ENCODE measurements around the gene STRIP1. TPM values are rescaled to one million over a fixed set of nuclear protein-coding genes. Genes with fewer than 3 reads are reported as not detected.

Gene STRIP1, protein sequence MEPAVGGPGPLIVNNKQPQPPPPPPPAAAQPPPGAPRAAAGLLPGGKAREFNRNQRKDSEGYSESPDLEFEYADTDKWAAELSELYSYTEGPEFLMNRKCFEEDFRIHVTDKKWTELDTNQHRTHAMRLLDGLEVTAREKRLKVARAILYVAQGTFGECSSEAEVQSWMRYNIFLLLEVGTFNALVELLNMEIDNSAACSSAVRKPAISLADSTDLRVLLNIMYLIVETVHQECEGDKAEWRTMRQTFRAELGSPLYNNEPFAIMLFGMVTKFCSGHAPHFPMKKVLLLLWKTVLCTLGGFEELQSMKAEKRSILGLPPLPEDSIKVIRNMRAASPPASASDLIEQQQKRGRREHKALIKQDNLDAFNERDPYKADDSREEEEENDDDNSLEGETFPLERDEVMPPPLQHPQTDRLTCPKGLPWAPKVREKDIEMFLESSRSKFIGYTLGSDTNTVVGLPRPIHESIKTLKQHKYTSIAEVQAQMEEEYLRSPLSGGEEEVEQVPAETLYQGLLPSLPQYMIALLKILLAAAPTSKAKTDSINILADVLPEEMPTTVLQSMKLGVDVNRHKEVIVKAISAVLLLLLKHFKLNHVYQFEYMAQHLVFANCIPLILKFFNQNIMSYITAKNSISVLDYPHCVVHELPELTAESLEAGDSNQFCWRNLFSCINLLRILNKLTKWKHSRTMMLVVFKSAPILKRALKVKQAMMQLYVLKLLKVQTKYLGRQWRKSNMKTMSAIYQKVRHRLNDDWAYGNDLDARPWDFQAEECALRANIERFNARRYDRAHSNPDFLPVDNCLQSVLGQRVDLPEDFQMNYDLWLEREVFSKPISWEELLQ
- 18.1 TPM for total RNA-seq
- long read RNA-seq, transcript STRIP1-201 (21 exons, 3,265 nt), result major isoform, 34 of 52 reads
- long read RNA-seq, partial matches to known transcripts, result 4 of 52 reads
- long read RNA-seq, other reads (novel, unspliced or antisense), result 14 of 52 reads

DNA sequence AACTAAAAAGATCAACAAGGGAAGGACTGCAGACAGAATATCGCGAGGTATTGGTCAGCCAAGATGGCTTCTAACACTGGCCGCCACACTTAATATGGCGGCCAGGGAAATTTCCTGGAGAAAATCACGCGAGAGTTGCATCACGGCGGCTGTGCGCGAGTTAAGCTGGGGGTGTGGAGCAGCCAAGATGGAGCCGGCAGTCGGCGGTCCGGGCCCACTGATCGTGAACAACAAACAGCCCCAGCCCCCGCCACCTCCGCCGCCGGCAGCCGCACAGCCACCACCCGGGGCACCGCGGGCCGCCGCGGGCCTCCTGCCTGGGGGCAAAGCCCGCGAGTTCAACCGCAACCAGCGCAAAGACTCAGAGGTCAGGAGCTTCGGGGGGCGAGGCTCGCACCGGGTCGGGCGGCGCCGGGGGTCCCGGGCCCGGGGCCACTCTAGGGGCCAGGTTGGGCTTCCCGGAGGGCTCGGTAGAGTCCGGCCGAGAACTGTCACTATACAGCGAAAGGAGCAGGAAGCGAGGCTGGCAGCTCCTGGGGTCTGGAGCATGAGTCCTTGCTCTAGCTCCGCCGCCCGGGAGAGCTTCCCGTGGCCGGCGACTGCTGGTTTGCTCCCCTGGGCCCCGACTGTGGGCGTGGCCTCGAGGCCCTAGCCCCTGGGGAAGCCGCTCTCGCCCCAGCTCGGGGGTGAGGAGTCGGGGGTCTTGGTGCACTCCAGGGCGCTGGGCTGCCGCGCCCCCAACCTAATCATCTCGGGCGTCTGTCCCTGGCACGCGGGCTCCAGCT is at the start of gene STRIP1:
Gene STRIP1, plus strand, starts transcription at position 174 of the 785 bp plus-strand sequence. Its CDS starts 14 bp downstream, at position 188.
- TF ChIP-seq, protein P1, sequence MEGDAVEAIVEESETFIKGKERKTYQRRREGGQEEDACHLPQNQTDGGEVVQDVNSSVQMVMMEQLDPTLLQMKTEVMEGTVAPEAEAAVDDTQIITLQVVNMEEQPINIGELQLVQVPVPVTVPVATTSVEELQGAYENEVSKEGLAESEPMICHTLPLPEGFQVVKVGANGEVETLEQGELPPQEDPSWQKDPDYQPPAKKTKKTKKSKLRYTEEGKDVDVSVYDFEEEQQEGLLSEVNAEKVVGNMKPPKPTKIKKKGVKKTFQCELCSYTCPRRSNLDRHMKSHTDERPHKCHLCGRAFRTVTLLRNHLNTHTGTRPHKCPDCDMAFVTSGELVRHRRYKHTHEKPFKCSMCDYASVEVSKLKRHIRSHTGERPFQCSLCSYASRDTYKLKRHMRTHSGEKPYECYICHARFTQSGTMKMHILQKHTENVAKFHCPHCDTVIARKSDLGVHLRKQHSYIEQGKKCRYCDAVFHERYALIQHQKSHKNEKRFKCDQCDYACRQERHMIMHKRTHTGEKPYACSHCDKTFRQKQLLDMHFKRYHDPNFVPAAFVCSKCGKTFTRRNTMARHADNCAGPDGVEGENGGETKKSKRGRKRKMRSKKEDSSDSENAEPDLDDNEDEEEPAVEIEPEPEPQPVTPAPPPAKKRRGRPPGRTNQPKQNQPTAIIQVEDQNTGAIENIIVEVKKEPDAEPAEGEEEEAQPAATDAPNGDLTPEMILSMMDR (IDR thresholded peaks at IDR 0.05; ENCODE audit: borderline replicate concordance), result no peak
- Histone ChIP-seq H3K27ac (replicated peaks) (peak within 1 kb of the TSS; percentile 95), H3K4me1 (peaks cover 28% of the 10 kb centered on the region), H3K27me3 (ENCODE audit: low read depth) (no peaks in the 10 kb centered on the region), H3K9me3 (replicated peaks) (no peaks in the 10 kb centered on the region), H3K36me3 (peaks cover 18% of the 10 kb centered on the region), H3K4me3 (peak within 1 kb of the TSS; percentile 98)
- intact Hi-C loops (cut with micrococcal nuclease), result no loop called here
- DNase-seq, result peak; percentile 90

DNA sequence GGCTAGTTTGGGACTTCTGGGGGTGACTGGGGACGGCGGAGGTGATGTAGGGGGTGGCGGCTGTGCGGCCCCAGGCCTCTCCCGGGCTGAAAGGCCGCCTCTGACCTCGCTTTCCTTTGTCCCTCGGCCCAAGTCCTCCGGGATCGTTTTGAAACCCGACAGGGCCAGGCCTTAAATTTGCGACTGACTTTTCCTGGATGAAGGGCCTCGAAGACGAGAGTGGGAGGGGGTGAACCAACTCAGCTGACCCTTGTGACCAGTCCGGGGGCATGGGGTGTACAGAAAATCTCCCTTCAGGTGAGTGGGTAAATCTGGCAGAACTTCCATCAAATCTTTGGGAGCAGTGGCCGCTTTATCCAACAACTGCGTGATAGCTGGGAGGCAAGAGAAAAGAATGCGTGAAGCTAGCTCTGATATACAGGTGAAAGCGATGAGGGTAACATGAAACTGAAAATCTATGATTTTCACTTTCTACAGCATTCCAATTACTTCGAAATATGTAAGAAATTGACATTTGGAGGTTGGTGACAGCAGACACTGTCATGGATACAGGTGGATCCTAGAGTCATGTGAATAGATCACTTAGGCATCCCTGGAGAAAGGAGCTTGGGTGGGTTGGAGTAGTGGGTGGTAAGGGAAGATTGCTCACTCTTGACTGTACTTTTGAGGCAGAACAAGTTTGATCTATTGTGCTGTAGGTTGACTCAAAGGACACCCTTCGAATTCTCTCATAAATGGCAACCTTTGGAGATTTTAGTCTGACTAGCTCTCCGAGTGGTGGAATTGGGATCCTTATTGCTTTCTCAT is 49.0 kb upstream of the STRIP1 start:
- peaks cover 74% of the 10 kb centered on the region for H3K4me1 ChIP-seq
- H3K27ac ChIP-seq (replicated peaks), result peak overlapping the region; percentile 98
- H3K4me3 ChIP-seq, result peak overlapping the region; percentile 92
- H3K9me3 ChIP-seq (replicated peaks), result no peaks in the 10 kb centered on the region
- H3K27me3 ChIP-seq (ENCODE audit: low read depth), result no peaks in the 10 kb centered on the region
- DNase-seq, result no peak
- TF ChIP-seq, protein P1 (IDR thresholded peaks at IDR 0.05; ENCODE audit: borderline replicate concordance), result no peak
- H3K36me3 ChIP-seq, result no peaks in the 10 kb centered on the region
- intact Hi-C loops (cut with micrococcal nuclease), result loop anchor here (10.0 kb wide), 1 partner anchor 441 kb away; the partner anchor contains the start of gene GNAI3

- Histone ChIP-seq H3K36me3 (no peaks in the 10 kb centered on the region), H3K27ac (replicated peaks) (peak overlapping the region; percentile 98), H3K9me3 (replicated peaks) (no peaks in the 10 kb centered on the region), H3K4me1 (peaks cover 75% of the 10 kb centered on the region), H3K4me3 (peak overlapping the region; percentile 92), H3K27me3 (ENCODE audit: low read depth) (no peaks in the 10 kb centered on the region)
- intact Hi-C loops (cut with micrococcal nuclease), result loop anchor here (10.0 kb wide), 1 partner anchor 441 kb away; the partner anchor contains the start of gene GNAI3
- TF ChIP-seq, protein P1 (IDR thresholded peaks at IDR 0.05; ENCODE audit: borderline replicate concordance), result no peak
- no peak for DNase-seq
Observed at GRCh38 chr1:109986054-109986444, 48.4 kb upstream of the STRIP1 start.

DNA sequence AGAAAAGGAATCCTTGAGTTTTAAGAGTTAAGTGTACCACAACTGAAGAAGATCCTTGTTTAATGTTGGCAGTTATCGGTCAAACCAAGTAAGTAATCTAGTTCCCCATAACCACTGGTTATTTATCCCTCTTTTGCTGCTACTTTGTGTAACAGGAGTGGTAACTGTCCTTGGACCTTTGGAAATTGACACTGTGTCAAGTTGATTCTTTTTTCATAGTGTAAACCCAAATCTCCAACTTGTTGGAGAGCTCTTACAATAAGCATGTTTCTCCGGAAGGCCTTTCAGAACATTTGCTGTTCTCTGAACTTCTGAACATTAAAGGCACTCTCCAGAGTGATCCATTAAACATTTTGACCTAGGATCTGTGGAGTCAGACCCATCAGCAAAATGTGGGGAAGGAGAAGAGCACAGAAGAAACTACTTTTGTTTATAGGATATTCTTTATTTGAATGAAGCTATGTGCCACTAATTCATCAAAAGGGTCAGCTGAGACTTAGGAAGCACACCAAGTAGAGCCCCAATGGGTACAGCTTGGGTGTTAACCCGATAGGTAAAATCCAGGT is 46.0 kb upstream of the STRIP1 start:
- Histone ChIP-seq H3K36me3 (no peaks in the 10 kb centered on the region), H3K27ac (replicated peaks) (no peak overlapping the region), H3K4me3 (no peak overlapping the region), H3K9me3 (replicated peaks) (no peaks in the 10 kb centered on the region), H3K27me3 (ENCODE audit: low read depth) (no peaks in the 10 kb centered on the region), H3K4me1 (peaks cover 93% of the 10 kb centered on the region)
- TF ChIP-seq, protein P1 (IDR thresholded peaks at IDR 0.05; ENCODE audit: borderline replicate concordance), result no peak
- no peak for DNase-seq
- intact Hi-C loops (cut with micrococcal nuclease), result loop anchor here (10.0 kb wide), 1 partner anchor 444 kb away; the partner anchor contains the start of gene GNAI3
